ENCODE measurements around the gene TUBG2.

- TF ChIP-seq CTCF (IDR thresholded peaks at IDR 0.05; ENCODE audit: low read depth, low read length) (no peak), EZH2phosphoT487 (IDR thresholded peaks at IDR 0.05; ENCODE audit: low read depth) (no peak)
Measured at GRCh38 chr17:42698736-42699414, 39.8 kb downstream of the TUBG2 start.

Data from OCI-LY3 (cell line).